Germinal center (tissue), 1 donor: Measurements from ENCODE around the gene ZNF575.
"Not testable (repeated sequence)": the region's sequence is repeated elsewhere in the genome, so short reads cannot be mapped to it uniquely, and the experiment has no call there.

Source experiments
- DNase-seq: peaks from one replicate; pipeline ENCODE4 v3.0.0; 2012; ENCODE audit warnings: mixed read lengths, low spot score

The ZNF575 gene

GRCh38 chr19:43511324-43511723 lies 21.7 kb upstream of the ZNF575 start:
- DNase-seq, result no peak

GRCh38 chr19:43512399-43512798 lies 20.6 kb upstream of the ZNF575 start:
- not testable (repeated sequence) for DNase-seq

GRCh38 chr19:43518051-43518450 lies 14.9 kb upstream of the ZNF575 start:
- DNase-seq, result no peak

- DNase-seq, result peak; percentile 71
Measured at GRCh38 chr19:43519436-43520088, 13.4 kb upstream of the ZNF575 start.

- no peak for DNase-seq
Measured at GRCh38 chr19:43522929-43523328, 10.1 kb upstream of the ZNF575 start.

- not testable (repeated sequence) for DNase-seq
Measured at GRCh38 chr19:43523696-43524095, 9.3 kb upstream of the ZNF575 start.

GRCh38 chr19:43524922-43525835 lies 7.8 kb upstream of the ZNF575 start:
- no peak for DNase-seq

- no peak for DNase-seq
Measured at GRCh38 chr19:43525836-43526771, 6.9 kb upstream of the ZNF575 start.

GRCh38 chr19:43526884-43527859 lies 5.8 kb upstream of the ZNF575 start, which contains the start of gene ETHE1:
TSS of gene ETHE1 (minus strand) at chr19:43527201. CDS start at chr19:43527177, 24 bp downstream.
- peak; percentile 74 for DNase-seq

- DNase-seq, result no peak
Measured at GRCh38 chr19:43527860-43528622, 4.9 kb upstream of the ZNF575 start.

- DNase-seq, result peak; percentile 61
Measured at GRCh38 chr19:43532571-43532961, 422 bp upstream of the ZNF575 start.

GRCh38 chr19:43533546-43534304 lies 737 bp downstream of the ZNF575 start:
- DNase-seq, result peak; percentile 97

- DNase-seq, result no peak
Measured at GRCh38 chr19:43534305-43534815, 1.4 kb downstream of the ZNF575 start.

- DNase-seq, result peak; percentile 38
Measured at GRCh38 chr19:43534816-43535761, 2.1 kb downstream of the ZNF575 start.

- DNase-seq, result no peak
Measured at GRCh38 chr19:43538922-43539321, 5.9 kb downstream of the ZNF575 start.

- DNase-seq, result no peak
Measured at GRCh38 chr19:43540381-43540780, 7.4 kb downstream of the ZNF575 start.

GRCh38 chr19:43541920-43542650 lies 9.1 kb downstream of the ZNF575 start:
- DNase-seq, result no peak
